HepG2 (cell line): ENCODE data around the gene TNC. TPM values are rescaled to one million over a fixed set of nuclear protein-coding genes. Genes with fewer than 3 reads are reported as not detected.
A peak's percentile ranks its signal among the peaks of the same experiment; 100 is the strongest.

Experiments used
- ATAC-seq: fragments of 200-7000 bp; cut with Tn5 transposase; 3 replicates; pipeline ENCODE4 v1.9.1; 2020; ENCODE audit warnings: mild to moderate bottlenecking, moderate library complexity
- BruUV-seq: library from RNA; stranded (reverse); fragments of 400-500 nt; replicated peaks from 2 replicates; lab custom pipeline; 2021; lab: Mats Ljungman, UMichigan
- CTCF ChIA-PET: fragments of 300-600 bp; formaldehyde crosslinking; extraction: SDS; loops from one replicate; lab custom pipeline; 2021; ENCODE audit warnings: low total read pairs, inconsistent platforms, low intra/inter-chr PET ratio; lab: Yijun Ruan, JAX
- POLR2A ChIA-PET: fragments of 350-600 bp; sonication (Branson Sonifier 250); formaldehyde crosslinking; loops from one replicate; lab custom pipeline; 2020; ENCODE audit warnings: antibody characterized with exemption, inconsistent platforms; lab: Yijun Ruan, JAX
- DNase-seq: peaks from one replicate; pipeline ENCODE4 v3.0.0-alpha.2; 2015; ENCODE audit warnings: low spot score
- FAIRE-seq: peaks from 3 replicates; lab custom pipeline; 2011; peaks lifted over from hg19 to GRCh38; lab: Jason Lieb, UNC
- H2AFZ ChIP-seq: one replicate; pipeline ENCODE4 v1.6.1; 2011; ENCODE audit warnings: low read length, inconsistent platforms
- H3K27ac ChIP-seq: fragments of 300-600 bp; 3 replicates; pipeline ENCODE4 v1.8.0; 2011; ENCODE audit warnings: mixed run types, mild to moderate bottlenecking, mixed read lengths, low read length, inconsistent platforms; ENCODE audit not compliant: insufficient read depth; ENCODE audit errors: extremely low read length
- H3K27me3 ChIP-seq, 2 experiments: fragments of 200-600 bp in 1 of 2; 2 replicates in 1 of 2; 3 replicates in 1 of 2; pipeline versions ENCODE4 v1.6.0 to v1.8.0; 2011; ENCODE audit warnings: low read length in 2 of 2, mild to moderate bottlenecking in 2 of 2, moderate library complexity in 2 of 2, inconsistent platforms in 1 of 2; ENCODE audit not compliant: insufficient read depth in 2 of 2, control insufficient read depth in 1 of 2
- H3K36me3 ChIP-seq, 2 experiments: fragments of 200-600 bp in 1 of 2; replicated peaks in 1 of 2; 2 replicates in 1 of 2; 3 replicates in 1 of 2; pipeline versions ENCODE4 v1.5.1 to v1.8.0; 2011; ENCODE audit warnings: low read length in 2 of 2, inconsistent platforms in 1 of 2; ENCODE audit not compliant: insufficient read depth in 2 of 2, control insufficient read depth in 1 of 2
- H3K4me1 ChIP-seq: 2 replicates; pipeline ENCODE4 v1.5.1; 2012; ENCODE audit warnings: low read length, inconsistent platforms; ENCODE audit not compliant: insufficient read depth
- H3K4me2 ChIP-seq: 2 replicates; pipeline ENCODE4 v1.6.0; 2011; ENCODE audit warnings: low read depth, low read length, inconsistent platforms
- H3K4me3 ChIP-seq, 3 experiments: fragments of 200-600 bp in 1 of 3; sonication (generic), shearing (Covaris generic) in 1 of 3; replicated peaks in 1 of 3; 2 replicates each; pipeline ENCODE4 v1.5.1; 2011 to 2016; ENCODE audit warnings: low read length in 3 of 3, inconsistent platforms in 2 of 3, low read depth in 2 of 3, mild to moderate bottlenecking in 2 of 3, control low read depth in 1 of 3, mixed read lengths in 1 of 3; ENCODE audit not compliant: insufficient read depth in 1 of 3
- H3K79me2 ChIP-seq: one replicate; pipeline ENCODE4 v1.6.1; 2011; ENCODE audit warnings: low read length, inconsistent platforms; ENCODE audit not compliant: insufficient read depth
- H3K9ac ChIP-seq: 2 replicates; pipeline ENCODE4 v1.6.0; 2011; ENCODE audit warnings: mild to moderate bottlenecking, low read depth, low read length, inconsistent platforms; ENCODE audit not compliant: insufficient read depth
- H3K9me3 ChIP-seq: 2 replicates; pipeline ENCODE4 v1.5.1; 2012; ENCODE audit warnings: mild to moderate bottlenecking, low read length
- H4K20me1 ChIP-seq: 2 replicates; pipeline ENCODE4 v1.6.0; 2011; ENCODE audit warnings: inconsistent platforms, mild to moderate bottlenecking, low read length, moderate library complexity; ENCODE audit not compliant: insufficient read depth
- AGO2 ChIP-seq: fragments of 200-400 bp; formaldehyde crosslinking; optimal IDR thresholded peaks from 2 replicates; pipeline ENCODE3; 2017; ENCODE audit warnings: mild to moderate bottlenecking, low read depth, low read length, moderate library complexity
- ARHGAP35 ChIP-seq: sonication (generic); formaldehyde crosslinking; IDR thresholded peaks from 2 replicates; pipeline ENCODE4 v1.9.0; 2022; ENCODE audit warnings: mild to moderate bottlenecking, inconsistent platforms, moderate library complexity, missing genetic modification reagents, borderline replicate concordance
- ATF7 ChIP-seq, 2 experiments: fragments of 450-650 bp in 1 of 2; sonication (generic) in 1 of 2; formaldehyde crosslinking in 1 of 2; IDR thresholded peaks; 2 replicates each; pipeline versions ENCODE4 v1.4.0 to v1.6.1; 2016 to 2020; ENCODE audit warnings: antibody characterized with exemption in 1 of 2, mild to moderate bottlenecking in 1 of 2, missing genetic modification reagents in 1 of 2
- CEBPB ChIP-seq: IDR thresholded peaks from 2 replicates; pipeline ENCODE4 v1.6.1; 2011; ENCODE audit warnings: low read depth, low read length, improper control_type of control experiment, borderline replicate concordance
- FOXK2 ChIP-seq: fragments of 450-650 bp; IDR thresholded peaks from 2 replicates; pipeline ENCODE4 v1.6.1; 2016
- NCOA1 ChIP-seq: sonication (generic); formaldehyde crosslinking; IDR thresholded peaks from 2 replicates; pipeline ENCODE4 v1.9.0; 2021; ENCODE audit warnings: missing genetic modification reagents
- NFE2L2 ChIP-seq: fragments of 150-350 bp; IDR thresholded peaks from 2 replicates; pipeline ENCODE4 v1.6.1; 2014; ENCODE audit warnings: low read length
- ONECUT2 ChIP-seq: sonication (generic); formaldehyde crosslinking; IDR thresholded peaks from 2 replicates; pipeline ENCODE4 v1.4.0; 2020; ENCODE audit warnings: missing genetic modification reagents
- POLR2AphosphoS2 ChIP-seq: IDR thresholded peaks from 2 replicates; pipeline ENCODE4 v1.6.1; 2011; ENCODE audit warnings: low read depth, low read length, improper control_type of control experiment
- PRPF4 ChIP-seq: fragments of 200-400 bp; formaldehyde crosslinking; IDR thresholded peaks from 2 replicates; pipeline ENCODE4 v1.6.1; 2016; ENCODE audit warnings: low read length, low read depth; ENCODE audit not compliant: poor library complexity, severe bottlenecking
- STAG1 ChIP-seq: sonication (generic); formaldehyde crosslinking; IDR thresholded peaks from 2 replicates; pipeline ENCODE4 v1.4.0; 2020; ENCODE audit warnings: missing genetic modification reagents
- TARDBP ChIP-seq: sonication (generic); formaldehyde crosslinking; IDR thresholded peaks from 2 replicates; pipeline ENCODE4 v1.8.0; 2022; ENCODE audit warnings: mild to moderate bottlenecking, missing genetic modification reagents
- ZFP41 ChIP-seq: sonication (generic); formaldehyde crosslinking; IDR thresholded peaks from 2 replicates; pipeline ENCODE4 v1.4.0; 2020; ENCODE audit warnings: mild to moderate bottlenecking, missing genetic modification reagents, borderline replicate concordance
- ZNF687 ChIP-seq: sonication (generic); formaldehyde crosslinking; IDR thresholded peaks from 2 replicates; pipeline ENCODE4 v1.5.1; 2020; ENCODE audit warnings: mild to moderate bottlenecking, missing genetic modification reagents, moderate library complexity
- ZNF784 ChIP-seq: sonication (generic); formaldehyde crosslinking; IDR thresholded peaks from 2 replicates; pipeline ENCODE4 v1.5.1; 2020; ENCODE audit warnings: missing genetic modification reagents, mild to moderate bottlenecking, borderline replicate concordance
- ZNF839 ChIP-seq: sonication (generic); formaldehyde crosslinking; IDR thresholded peaks from 2 replicates; pipeline ENCODE4 v1.4.0; 2020; ENCODE audit warnings: missing genetic modification reagents, mild to moderate bottlenecking, borderline replicate concordance
- WGBS: methylation state at CpG from one replicate; pipeline ENCODE4 v1.1.6; 2017; ENCODE audit warnings: low lambda C conversion rate; 5-methylcytosine and 5-hydroxymethylcytosine counted together
- in situ Hi-C: cut with HindIII; loops from 2 replicates; pipeline ENCODE4 v1.10.0; 2017; ENCODE audit warnings: low pct_unique_long_range_greater_than_20kb; ENCODE audit not compliant: extremely low pct_ligation_motif_present
- intact Hi-C: fragments of 100-400 bp; cut with micrococcal nuclease; formaldehyde crosslinking; loops from one replicate; pipeline ENCODE4 v1.10.0; 2022; ENCODE audit not compliant: unreplicated experiment
- polyA plus RNA-seq, 8 experiments: library from polyadenylated mRNA; depleted of rRNA in 3 of 8; stranded (reverse) in 7 of 8; unstranded in 1 of 8; fragments of >200 nt; fragmentation: Illumina TruSeq in 4 of 8; extraction: Trizol in 4 of 8; gene quantifications; 2 replicates each; pipeline versions ENCODE4 v1.2.1 to v1.2.3, GENCODE V29; 2011 to 2016; ENCODE audit warnings: low read depth in 4 of 8, missing spikeins in 1 of 8, mixed read lengths in 1 of 8; ENCODE audit not compliant: insufficient read depth in 1 of 8
- total RNA-seq, 5 experiments: library from RNA; depleted of rRNA; stranded (reverse); fragments of >200 nt; fragmentation: Illumina TruSeq; extraction: Trizol; gene quantifications; 2 replicates each; pipeline ENCODE4 v1.2.3, GENCODE V29; 2016; ENCODE audit warnings: low read depth in 1 of 5

The TNC gene
- total and polyA plus RNA-seq, 2 of the 13 experiments (the other 11 are each of a cell fraction or from before 2014, with no cell fraction given): not detected

GRCh38 chr9:114981063-114981462, 136.9 kb downstream of the TNC start:
- 2% methylated on average over 4 of the region's 4 CpGs for WGBS
- intact Hi-C loops: no loop called here
- POLR2A ChIA-PET: no interaction called here
- Histone ChIP-seq H3K36me3 (no peaks in the 10 kb centered on the region), H3K27ac (no peak overlapping the region), H4K20me1 (no peaks in the 10 kb centered on the region), H3K4me1 (no peaks in the 10 kb centered on the region), H3K4me2 (no peak overlapping the region), H2AFZ (no peak overlapping the region), H3K9me3 (no peaks in the 10 kb centered on the region), H3K27me3 (no peaks in the 10 kb centered on the region), H3K4me3 (no peak overlapping the region), H3K9ac (no peak overlapping the region), H3K79me2 (no peaks in the 10 kb centered on the region)
- no peak for DNase-seq
- BruUV-seq: no TSS peak
- ATAC-seq: no peak
- FAIRE-seq: no peak
- in situ Hi-C loops: no loop called here
- CTCF ChIA-PET: no interaction called here
- TF ChIP-seq ATF7 (IDR thresholded peaks at IDR 0.05): 0 out of 2 replicates have a peak, but pooled peaks have one; percentile 8
- no peak for TF ChIP-seq ATF7 (CRISPR knock-in tag; IDR thresholded peaks at IDR 0.05)
- no peak for TF ChIP-seq NCOA1 (CRISPR knock-in tag)
- peak; percentile 11; the same call in 1 of the 2 replicates for TF ChIP-seq CEBPB

GRCh38 chr9:114973216-114973615, 144.7 kb downstream of the TNC start:
- no peak for DNase-seq
- WGBS: 4% methylated on average over 2 of the region's 2 CpGs
- Histone ChIP-seq H3K27me3 (no peaks in the 10 kb centered on the region), H3K27ac (no peak overlapping the region), H3K4me1 (no peaks in the 10 kb centered on the region), H3K4me2 (no peak overlapping the region), H3K79me2 (no peaks in the 10 kb centered on the region), H2AFZ (no peak overlapping the region), H3K9me3 (no peaks in the 10 kb centered on the region), H3K4me3 (no peak overlapping the region), H3K9ac (no peak overlapping the region)
- POLR2A ChIA-PET: no interaction called here
- in situ Hi-C loops: no loop called here
- ATAC-seq: no peak
- FAIRE-seq: no peak
- TF ChIP-seq NFE2L2 (no peak), ONECUT2 (CRISPR knock-in tag) (no peak), STAG1 (CRISPR knock-in tag) (no peak), ZNF839 (CRISPR knock-in tag) (no peak), AGO2 (no peak), PRPF4 (no peak), ZFP41 (no peak), ZNF687 (CRISPR knock-in tag) (no peak), ARHGAP35 (CRISPR knock-in tag) (no peak), POLR2AphosphoS2 (no peak), FOXK2 (no peak), TARDBP (CRISPR knock-in tag) (no peak), ZNF784 (no peak)
- TF ChIP-seq, all 625 proteins: peak for 0
- CTCF ChIA-PET: no interaction called here
- H4K20me1 ChIP-seq: no peaks in the 10 kb centered on the region
- no peaks in the 10 kb centered on the region for H3K36me3 ChIP-seq
- BruUV-seq: no TSS peak
- intact Hi-C loops: no loop called here
